Retinal pigment epithelial cell (primary cell): ENCODE measurements around the gene DEGS2.

Experiments
- DNase-seq: peaks from one replicate; pipeline ENCODE4 v3.0.0-alpha.2; 2010; ENCODE audit warnings: low read depth
- H3K4me3 ChIP-seq: 2 replicates; pipeline ENCODE4 v1.5.1; 2011; ENCODE audit warnings: mild to moderate bottlenecking, low read length, control low read depth, moderate library complexity
- TF ChIP-seq, protein P1 (sequence below): conservative IDR thresholded peaks from 2 replicates; pipeline ENCODE4 v1.5.1; 2011; ENCODE audit warnings: low read depth, low read length, control low read depth, inconsistent platforms

The DEGS2 gene

DNA sequence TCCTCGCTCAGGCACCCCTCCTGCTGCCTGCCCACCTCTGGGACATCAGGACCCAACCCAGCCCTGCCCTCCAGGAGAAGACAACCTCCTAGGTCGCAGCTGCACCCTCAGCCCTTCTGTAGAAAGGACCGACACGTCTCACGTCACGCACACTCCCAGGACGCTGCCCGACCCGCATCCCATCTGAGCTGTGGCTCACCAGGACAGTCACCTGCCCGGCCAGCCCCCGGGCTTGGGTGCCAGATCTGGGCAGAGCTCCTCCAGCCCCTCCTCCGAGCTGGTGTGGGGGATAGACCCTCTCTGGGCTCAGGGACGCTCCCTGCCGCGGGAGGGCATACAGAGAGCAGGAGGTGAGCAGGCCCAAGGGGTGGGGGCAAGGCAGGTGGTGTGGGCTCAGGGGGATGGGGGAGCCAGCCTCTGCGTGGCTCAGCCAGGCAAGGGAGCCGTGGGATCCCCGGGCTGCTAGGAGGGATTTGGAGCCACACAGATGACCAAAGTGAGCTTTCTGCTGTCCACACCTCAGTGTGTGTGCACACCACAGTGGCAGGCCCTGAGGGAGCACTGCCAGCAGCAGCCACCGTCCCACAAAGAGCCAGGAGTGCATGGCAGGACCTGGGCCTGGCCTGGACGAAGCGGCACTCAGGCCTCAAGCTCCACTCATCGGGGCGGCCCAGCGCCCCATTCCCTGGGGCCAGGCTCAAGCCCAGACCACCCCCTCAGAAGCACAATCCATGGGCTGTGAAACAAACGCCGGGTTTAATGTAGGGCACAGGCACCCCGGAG, 13.6 kb downstream of the DEGS2 start:
- TF ChIP-seq, protein P1, sequence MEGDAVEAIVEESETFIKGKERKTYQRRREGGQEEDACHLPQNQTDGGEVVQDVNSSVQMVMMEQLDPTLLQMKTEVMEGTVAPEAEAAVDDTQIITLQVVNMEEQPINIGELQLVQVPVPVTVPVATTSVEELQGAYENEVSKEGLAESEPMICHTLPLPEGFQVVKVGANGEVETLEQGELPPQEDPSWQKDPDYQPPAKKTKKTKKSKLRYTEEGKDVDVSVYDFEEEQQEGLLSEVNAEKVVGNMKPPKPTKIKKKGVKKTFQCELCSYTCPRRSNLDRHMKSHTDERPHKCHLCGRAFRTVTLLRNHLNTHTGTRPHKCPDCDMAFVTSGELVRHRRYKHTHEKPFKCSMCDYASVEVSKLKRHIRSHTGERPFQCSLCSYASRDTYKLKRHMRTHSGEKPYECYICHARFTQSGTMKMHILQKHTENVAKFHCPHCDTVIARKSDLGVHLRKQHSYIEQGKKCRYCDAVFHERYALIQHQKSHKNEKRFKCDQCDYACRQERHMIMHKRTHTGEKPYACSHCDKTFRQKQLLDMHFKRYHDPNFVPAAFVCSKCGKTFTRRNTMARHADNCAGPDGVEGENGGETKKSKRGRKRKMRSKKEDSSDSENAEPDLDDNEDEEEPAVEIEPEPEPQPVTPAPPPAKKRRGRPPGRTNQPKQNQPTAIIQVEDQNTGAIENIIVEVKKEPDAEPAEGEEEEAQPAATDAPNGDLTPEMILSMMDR: no peak
- no peak overlapping the region for H3K4me3 ChIP-seq
- no peak for DNase-seq

DNA sequence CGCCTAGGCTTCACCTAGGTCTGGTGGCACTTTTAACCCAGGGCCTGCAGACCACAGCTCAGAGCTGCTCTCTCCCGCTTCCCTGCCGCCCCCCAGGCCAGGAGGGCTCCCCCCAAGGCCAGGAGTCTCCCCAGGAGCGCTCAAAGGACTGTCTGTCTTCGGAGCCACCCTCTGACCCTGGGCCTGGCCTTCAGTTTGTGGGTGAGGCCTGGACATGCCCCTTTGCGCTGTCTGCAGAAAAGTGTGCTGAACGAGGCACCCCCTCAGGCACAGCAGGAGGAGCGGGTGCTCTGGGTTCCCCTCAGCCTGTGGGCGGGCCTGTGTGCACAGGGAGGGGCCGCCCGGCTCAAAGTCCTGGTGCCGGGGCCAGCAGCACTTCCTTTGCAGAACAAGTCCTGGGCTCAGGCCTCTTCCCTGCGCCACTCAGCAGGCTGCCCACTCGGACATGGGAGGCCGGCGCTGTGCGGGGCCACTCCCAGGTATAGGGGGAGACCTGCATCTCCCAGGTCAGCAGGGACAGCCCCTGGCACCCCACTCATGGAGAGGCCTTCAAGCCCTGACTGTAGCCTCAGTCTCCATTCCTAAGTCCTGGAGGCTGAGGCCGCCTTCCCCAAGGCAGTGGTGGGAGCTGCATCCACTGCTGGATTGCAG, 14.3 kb downstream of the DEGS2 start:
- TF ChIP-seq, protein P1: no peak
- DNase-seq: no peak
- H3K4me3 ChIP-seq: no peak overlapping the region

- H3K4me3 ChIP-seq: no peak overlapping the region
- TF ChIP-seq, protein P1: no peak
- DNase-seq: no peak
Measured at GRCh38 chr14:100144645-100144995, 14.8 kb downstream of the DEGS2 start.

- no peak for DNase-seq
- no peak overlapping the region for H3K4me3 ChIP-seq
- TF ChIP-seq, protein P1: no peak
Measured at GRCh38 chr14:100143934-100144333, 15.5 kb downstream of the DEGS2 start.

GRCh38 chr14:100143523-100143922, 15.9 kb downstream of the DEGS2 start:
- TF ChIP-seq, protein P1: no peak
- no peak overlapping the region for H3K4me3 ChIP-seq
- DNase-seq: no peak

DNA sequence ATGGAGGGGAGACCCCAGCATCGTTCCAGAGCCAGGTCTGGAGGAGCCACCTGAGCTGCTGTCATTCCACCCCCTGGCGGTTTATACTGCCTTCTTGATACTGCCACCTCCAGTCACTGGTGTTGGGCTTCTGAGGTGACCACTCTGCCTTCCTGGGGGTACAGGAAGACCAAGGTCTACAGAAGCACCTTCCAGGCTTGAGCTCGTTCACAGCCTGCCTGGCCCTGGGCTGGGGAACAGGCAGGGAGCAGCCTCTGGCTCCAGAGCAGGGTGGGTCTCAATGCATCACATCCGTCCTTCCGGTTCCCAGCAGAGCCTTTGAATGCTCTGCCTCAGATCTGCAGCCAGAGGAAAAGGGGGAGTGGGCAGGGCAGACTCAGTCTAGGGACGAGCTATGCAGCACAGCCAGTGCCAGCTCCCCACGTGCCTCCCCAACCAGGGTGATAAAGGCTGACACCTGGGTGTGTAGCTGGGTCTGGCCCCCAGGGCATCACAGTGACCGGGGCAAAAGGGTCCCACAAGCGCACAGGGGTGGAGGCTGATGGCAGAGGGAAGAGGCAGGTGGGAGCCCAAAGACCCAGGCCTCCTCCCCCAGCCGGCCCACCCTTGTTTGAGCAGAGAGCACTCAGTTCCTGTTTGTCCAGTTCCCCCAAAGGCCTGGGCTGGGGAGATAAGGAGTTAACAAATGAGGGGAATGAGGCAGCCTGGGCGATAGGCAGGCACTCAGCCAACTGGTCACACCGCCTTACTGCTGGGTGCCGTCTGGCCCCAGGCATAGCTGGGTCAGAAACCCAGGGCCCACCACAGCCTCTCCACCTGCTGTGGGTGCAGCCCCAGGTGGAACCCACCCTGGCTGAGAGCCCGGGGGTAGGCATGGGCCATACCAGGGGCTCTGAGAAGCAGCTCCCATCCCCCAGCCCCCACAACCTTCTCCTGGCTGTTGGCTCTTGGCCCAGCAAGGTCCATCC, 17.1 kb downstream of the DEGS2 start:
- TF ChIP-seq, protein P1: no peak
- peak; percentile 17 for DNase-seq
- no peak overlapping the region for H3K4me3 ChIP-seq
